ENCODE measurements around the gene TMEM125. TPM values are rescaled to one million over a fixed set of nuclear protein-coding genes. Genes with fewer than 3 reads are reported as not detected.

Gene TMEM125
- total RNA-seq, 1 donor from 2014 or later = 0.73 TPM

DNA sequence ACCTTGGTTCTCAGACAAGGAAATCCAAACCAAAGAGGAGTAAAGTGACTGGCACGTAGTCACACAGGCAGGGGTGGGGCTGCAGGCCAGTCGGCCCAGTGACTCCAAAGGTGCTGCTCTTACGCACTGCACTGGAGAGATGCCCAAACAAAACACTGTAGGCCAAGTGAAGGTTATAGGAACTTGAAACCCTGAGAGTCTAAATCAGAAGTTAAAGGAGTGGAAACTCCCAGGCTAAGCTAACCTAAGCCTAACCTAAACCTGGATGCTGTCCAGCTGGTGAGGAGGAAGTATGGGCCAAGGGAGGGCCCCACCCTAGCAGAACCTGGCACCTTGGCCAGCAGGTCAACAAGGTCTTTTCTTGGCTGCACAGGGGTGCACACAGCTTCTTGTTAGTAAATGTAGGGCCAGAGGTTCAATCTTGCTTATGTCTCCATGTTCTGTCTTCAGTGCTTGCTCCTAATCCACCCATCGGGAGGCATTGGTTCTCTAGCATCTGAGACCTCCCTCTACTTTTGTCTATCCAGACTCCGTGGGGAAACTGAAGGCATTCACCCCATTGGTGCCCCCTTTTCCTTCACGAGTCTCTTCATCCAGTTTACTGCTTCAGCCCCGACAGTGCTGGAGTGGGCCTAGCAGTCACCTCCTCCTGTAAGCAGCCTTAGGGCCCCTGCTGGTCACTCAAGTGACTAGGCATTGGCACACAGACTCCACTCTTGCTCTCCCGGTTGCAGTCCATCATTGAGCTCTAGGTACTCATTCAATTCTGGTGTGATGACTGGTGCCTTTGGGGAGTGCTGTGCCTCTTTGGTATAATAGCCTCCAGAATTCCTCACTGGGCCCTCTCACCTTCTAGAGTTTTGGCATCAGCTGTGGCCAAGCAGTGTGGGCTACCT, 12.9 kb upstream of the TMEM125 start:
- Mint-ChIP-seq H3K4me3 (no peak overlapping the region), H3K36me3 (no peaks in the 10 kb centered on the region), H3K27ac (no peak overlapping the region), H3K4me1 (no peaks in the 10 kb centered on the region), H3K9me3 (peaks cover 30% of the 10 kb centered on the region), H3K27me3 (ENCODE audit: insufficient read depth, low read depth) (peaks cover 11% of the 10 kb centered on the region)
- no peak overlapping the region for H3K9ac ChIP-seq
- no peak overlapping the region for H3K4me2 ChIP-seq
- H3K27ac ChIP-seq = no peak overlapping the region
- no peak overlapping the region for H2AFZ ChIP-seq (replicated peaks)
- no peaks in the 10 kb centered on the region for H3K4me1 ChIP-seq
- H3F3A ChIP-seq (ENCODE audit: low read depth) = no peaks in the 10 kb centered on the region
- TF ChIP-seq EZH2 (IDR thresholded peaks at IDR 0.05) = no peak
- no peak for TF ChIP-seq EZH2phosphoT487 (IDR thresholded peaks at IDR 0.05)
- TF ChIP-seq, protein P1, sequence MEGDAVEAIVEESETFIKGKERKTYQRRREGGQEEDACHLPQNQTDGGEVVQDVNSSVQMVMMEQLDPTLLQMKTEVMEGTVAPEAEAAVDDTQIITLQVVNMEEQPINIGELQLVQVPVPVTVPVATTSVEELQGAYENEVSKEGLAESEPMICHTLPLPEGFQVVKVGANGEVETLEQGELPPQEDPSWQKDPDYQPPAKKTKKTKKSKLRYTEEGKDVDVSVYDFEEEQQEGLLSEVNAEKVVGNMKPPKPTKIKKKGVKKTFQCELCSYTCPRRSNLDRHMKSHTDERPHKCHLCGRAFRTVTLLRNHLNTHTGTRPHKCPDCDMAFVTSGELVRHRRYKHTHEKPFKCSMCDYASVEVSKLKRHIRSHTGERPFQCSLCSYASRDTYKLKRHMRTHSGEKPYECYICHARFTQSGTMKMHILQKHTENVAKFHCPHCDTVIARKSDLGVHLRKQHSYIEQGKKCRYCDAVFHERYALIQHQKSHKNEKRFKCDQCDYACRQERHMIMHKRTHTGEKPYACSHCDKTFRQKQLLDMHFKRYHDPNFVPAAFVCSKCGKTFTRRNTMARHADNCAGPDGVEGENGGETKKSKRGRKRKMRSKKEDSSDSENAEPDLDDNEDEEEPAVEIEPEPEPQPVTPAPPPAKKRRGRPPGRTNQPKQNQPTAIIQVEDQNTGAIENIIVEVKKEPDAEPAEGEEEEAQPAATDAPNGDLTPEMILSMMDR (IDR thresholded peaks at IDR 0.05) = no peak
- H3K4me3 ChIP-seq = no peak overlapping the region
- no peaks in the 10 kb centered on the region for H3K36me3 ChIP-seq
- no peaks in the 10 kb centered on the region for H3K79me2 ChIP-seq (ENCODE audit: low read depth)
- H4K20me1 ChIP-seq (ENCODE audit: low read depth) = no peaks in the 10 kb centered on the region
- H3K9me3 ChIP-seq (ENCODE audit: low read depth) = peaks cover 3% of the 10 kb centered on the region
- no peak for DNase-seq (ENCODE audit: low spot score)
- no peaks in the 10 kb centered on the region for H3K27me3 ChIP-seq

DNA sequence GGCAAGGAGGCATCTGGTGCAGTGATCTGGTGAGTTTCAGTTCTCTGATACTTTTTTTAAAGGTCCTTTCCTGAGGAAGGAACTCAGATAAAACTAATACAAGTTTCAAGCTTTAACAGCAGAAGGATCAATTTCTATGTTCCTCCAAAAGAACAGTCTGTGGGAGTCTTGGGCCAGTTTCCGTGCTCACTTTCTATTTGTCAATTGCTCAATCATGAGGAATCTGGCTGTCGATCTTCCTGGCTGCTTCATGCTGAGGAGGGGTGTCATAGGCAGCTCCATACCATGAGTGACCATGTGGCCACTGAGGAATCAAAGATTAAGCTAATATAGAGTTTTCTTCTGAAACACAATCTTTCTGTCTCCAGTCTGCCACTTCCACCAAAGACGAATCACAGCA, 11.4 kb upstream of the TMEM125 start:
- Histone ChIP-seq H3K4me1 (no peaks in the 10 kb centered on the region), H3K79me2 (ENCODE audit: low read depth) (no peaks in the 10 kb centered on the region), H3K4me3 (no peak overlapping the region), H3K4me2 (no peak overlapping the region), H3K27ac (no peak overlapping the region), H2AFZ (replicated peaks) (no peak overlapping the region), H4K20me1 (ENCODE audit: low read depth) (no peaks in the 10 kb centered on the region), H3K27me3 (no peaks in the 10 kb centered on the region), H3K9me3 (ENCODE audit: low read depth) (peaks cover 13% of the 10 kb centered on the region), H3K36me3 (no peaks in the 10 kb centered on the region), H3K9ac (no peak overlapping the region), H3F3A (ENCODE audit: low read depth) (no peaks in the 10 kb centered on the region)
- no peak overlapping the region for H3K27ac Mint-ChIP-seq
- DNase-seq (ENCODE audit: low spot score) = no peak
- no peak overlapping the region for H3K4me3 Mint-ChIP-seq
- peaks cover 41% of the 10 kb centered on the region for H3K9me3 Mint-ChIP-seq
- TF ChIP-seq, protein P1 (IDR thresholded peaks at IDR 0.05) = no peak
- TF ChIP-seq EZH2 (IDR thresholded peaks at IDR 0.05) (no peak), EZH2phosphoT487 (IDR thresholded peaks at IDR 0.05) (no peak)
- no peaks in the 10 kb centered on the region for H3K36me3 Mint-ChIP-seq
- peaks cover 8% of the 10 kb centered on the region for H3K27me3 Mint-ChIP-seq (ENCODE audit: insufficient read depth, low read depth)
- no peaks in the 10 kb centered on the region for H3K4me1 Mint-ChIP-seq

DNA sequence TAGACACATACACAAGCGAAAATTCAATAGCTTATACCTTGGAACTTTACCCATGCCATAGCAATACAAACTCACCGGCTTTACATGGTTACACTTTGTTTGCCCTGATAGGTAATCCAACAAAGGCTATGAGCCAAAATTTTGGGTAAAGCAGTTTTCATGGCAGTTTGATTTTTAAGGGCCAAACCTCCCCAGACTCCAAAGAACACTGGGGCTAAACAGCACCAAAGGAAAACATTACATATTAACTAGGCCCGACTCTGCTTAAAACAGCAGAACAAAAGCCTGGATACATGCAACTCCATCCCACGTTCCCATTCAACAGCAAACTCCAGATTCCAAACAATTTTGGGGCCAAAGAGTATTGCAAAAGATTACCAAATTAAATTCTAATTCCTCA, 4.4 kb upstream of the TMEM125 start:
- H3K36me3 Mint-ChIP-seq = peaks cover 6% of the 10 kb centered on the region
- H3K9me3 Mint-ChIP-seq = peaks cover 42% of the 10 kb centered on the region
- peaks cover 7% of the 10 kb centered on the region for H3K27me3 Mint-ChIP-seq (ENCODE audit: insufficient read depth, low read depth)
- Histone ChIP-seq H3K4me2 (no peak overlapping the region), H3K9ac (no peak overlapping the region), H3K4me1 (peaks cover 3% of the 10 kb centered on the region), H4K20me1 (ENCODE audit: low read depth) (no peaks in the 10 kb centered on the region), H3K79me2 (ENCODE audit: low read depth) (no peaks in the 10 kb centered on the region), H2AFZ (replicated peaks) (no peak overlapping the region), H3K27ac (no peak overlapping the region), H3K9me3 (ENCODE audit: low read depth) (peaks cover 21% of the 10 kb centered on the region), H3K4me3 (no peak overlapping the region), H3K36me3 (no peaks in the 10 kb centered on the region), H3K27me3 (peaks cover 4% of the 10 kb centered on the region), H3F3A (ENCODE audit: low read depth) (no peaks in the 10 kb centered on the region)
- H3K4me3 Mint-ChIP-seq = no peak overlapping the region
- TF ChIP-seq, protein P1 (IDR thresholded peaks at IDR 0.05) = no peak
- TF ChIP-seq EZH2 (IDR thresholded peaks at IDR 0.05) (no peak), EZH2phosphoT487 (IDR thresholded peaks at IDR 0.05) (no peak)
- H3K27ac Mint-ChIP-seq = no peak overlapping the region
- no peaks in the 10 kb centered on the region for H3K4me1 Mint-ChIP-seq
- DNase-seq (ENCODE audit: low spot score) = no peak
